Spleen (tissue), 7 donors: ENCODE data around the gene NRSN2.

Experiments used
- CTCF ChIP-seq, 11 experiments: fragments of 200-600 bp in 7 of 11; fragments of 450-650 bp in 4 of 11; sonication (generic) in 4 of 11; IDR thresholded peaks in 8 of 11; conservative IDR thresholded peaks in 3 of 11; 1 replicate in 7 of 11; 2 replicates in 4 of 11; pipeline versions ENCODE4 v1.4.0 to v1.8.0; 2016 to 2021; ENCODE audit warnings: antibody characterized with exemption in 11 of 11, inconsistent platforms in 4 of 11, mild to moderate bottlenecking in 1 of 11
- POLR2AphosphoS5 ChIP-seq, 3 donors: sonication (generic); formaldehyde crosslinking; IDR thresholded peaks; one replicate each; pipeline ENCODE4 v1.5.1; 2017; ENCODE audit warnings: antibody characterized with exemption in 3 of 3
- donor health status: DM: no; HTN: no; CAD: no; lungs with moderate emphysema.
- donor health status: DM: no; HTN: no; CAD: no.
- donor health status: DM: no; HTN: no; CAD: no.

GRCh38 chr20:343107-343506 is 3.8 kb upstream of the NRSN2 start:
- no peak for TF ChIP-seq CTCF (IDR thresholded peaks at IDR 0.05 in 8 of 11, conservative IDR thresholded peaks at IDR 0.05 in 3 of 11)
- TF ChIP-seq POLR2AphosphoS5 (IDR thresholded peaks at IDR 0.05): no peak
